Measurements from ENCODE around the gene CEP290.

Gene CEP290

GRCh38 chr12:88141774-88142609, at the start of gene CEP290, which contains the start of gene TMTC3:
CEP290 (minus strand) TSS chr12:88142088; CDS start chr12:88141307, 781 bp downstream.
TMTC3 (plus strand) TSS chr12:88142307; CDS start chr12:88148316, 6,009 bp downstream.
- peak; percentile 94 for DNase-seq

DNA sequence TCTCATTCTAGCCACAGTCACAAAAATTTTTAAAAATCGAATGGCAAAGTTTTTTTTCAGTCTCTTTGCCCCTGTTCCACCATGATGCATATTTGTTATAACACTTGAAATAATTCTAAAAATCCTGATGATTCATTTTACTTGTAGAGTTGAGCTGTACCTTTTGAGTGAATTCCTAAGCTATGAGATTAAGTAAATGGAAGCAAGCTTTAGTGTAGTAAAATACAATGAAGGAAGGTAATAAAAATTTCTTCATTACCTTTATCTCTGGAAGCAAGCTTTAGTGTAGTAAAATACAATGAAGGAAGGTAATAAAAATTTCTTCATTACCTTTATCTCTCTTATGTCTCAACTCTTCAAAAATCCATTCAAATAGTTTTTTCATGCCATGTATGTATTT, 46.3 kb upstream of the CEP290 start:
- no peak for DNase-seq

- no peak for DNase-seq
These were observed 45.7 kb upstream of the CEP290 start for GRCh38 chr12:88187571-88187970.

DNA sequence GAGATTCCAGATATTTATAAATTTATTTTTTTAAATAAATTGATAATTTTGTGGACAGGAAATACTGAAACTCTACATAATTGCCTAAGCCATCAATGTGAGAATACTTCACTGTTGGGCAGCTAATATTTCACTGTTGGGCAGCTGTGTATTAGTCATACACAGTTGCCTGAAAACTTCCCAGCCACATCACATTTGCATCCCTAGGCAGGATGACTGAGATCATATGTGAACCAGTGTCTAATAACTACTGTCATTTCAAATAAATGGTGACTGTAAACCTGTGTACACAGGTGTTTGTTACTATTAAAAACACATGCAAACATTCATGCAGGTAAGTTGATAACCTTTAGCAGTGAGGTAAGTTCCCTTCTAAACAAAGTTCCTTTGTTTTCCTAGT, 44.1 kb upstream of the CEP290 start:
- DNase-seq = no peak

GRCh38 chr12:88185279-88185678, 43.4 kb upstream of the CEP290 start:
- DNase-seq = no peak

- no peak for DNase-seq
These were observed 42.3 kb upstream of the CEP290 start for GRCh38 chr12:88184196-88184595.

GRCh38 chr12:88182416-88182815, 40.5 kb upstream of the CEP290 start:
- DNase-seq = no peak

GRCh38 chr12:88181881-88182280, 40.0 kb upstream of the CEP290 start:
- no peak for DNase-seq

DNA sequence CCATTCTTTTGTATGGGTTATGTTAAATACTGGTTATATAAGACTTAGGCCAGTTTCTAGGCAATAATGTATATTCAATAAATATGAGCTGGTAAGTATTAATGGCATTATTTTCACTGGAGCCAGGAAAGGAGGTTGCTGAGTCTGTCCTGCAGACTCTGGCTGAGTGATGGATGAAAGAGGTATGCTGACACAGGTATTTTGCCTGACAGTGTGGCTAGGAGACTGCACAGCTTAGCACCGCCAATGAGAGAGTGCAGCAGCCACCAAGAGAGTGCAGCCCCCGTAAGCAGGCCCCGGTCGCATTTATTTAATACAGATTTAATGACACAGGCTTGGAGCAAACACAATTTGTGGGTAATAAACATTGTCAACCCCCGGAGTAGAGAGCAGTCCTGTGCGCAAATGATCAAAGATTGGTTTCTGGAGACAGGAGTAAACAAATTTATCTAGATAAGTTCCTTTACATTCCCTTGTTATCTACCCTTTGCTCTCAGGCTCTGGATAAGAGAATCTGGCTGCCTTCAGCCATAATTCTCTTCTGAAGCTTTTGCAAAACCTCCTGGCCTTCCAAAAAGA, 37.6 kb upstream of the CEP290 start:
- DNase-seq = no peak

DNA sequence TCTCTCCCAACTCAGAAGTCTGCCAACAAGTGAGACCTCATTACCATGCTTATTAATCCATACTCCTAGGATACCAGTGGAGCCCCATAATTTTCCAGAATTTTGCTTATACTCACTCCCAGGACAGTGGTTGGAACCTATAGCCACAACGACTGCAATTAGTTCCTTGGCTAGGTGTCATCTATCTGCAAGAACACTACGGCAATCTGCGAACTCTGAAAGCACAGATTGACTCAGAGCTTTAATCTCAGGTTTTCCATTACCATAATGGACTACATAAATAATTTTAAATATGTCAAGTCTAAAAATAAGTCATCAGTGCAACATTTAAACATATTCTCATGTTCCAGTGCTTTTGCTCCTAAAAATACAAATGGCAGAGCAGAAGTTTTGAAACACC, 33.7 kb upstream of the CEP290 start:
- DNase-seq = no peak

- DNase-seq = no peak
These were observed 31.0 kb upstream of the CEP290 start for GRCh38 chr12:88172844-88173407.

- no peak for DNase-seq
These were observed 25.5 kb upstream of the CEP290 start for GRCh38 chr12:88167384-88167783.

GRCh38 chr12:88166179-88166578, 24.3 kb upstream of the CEP290 start:
- DNase-seq = no peak

- no peak for DNase-seq
These were observed 21.5 kb upstream of the CEP290 start for GRCh38 chr12:88163371-88163770.

DNA sequence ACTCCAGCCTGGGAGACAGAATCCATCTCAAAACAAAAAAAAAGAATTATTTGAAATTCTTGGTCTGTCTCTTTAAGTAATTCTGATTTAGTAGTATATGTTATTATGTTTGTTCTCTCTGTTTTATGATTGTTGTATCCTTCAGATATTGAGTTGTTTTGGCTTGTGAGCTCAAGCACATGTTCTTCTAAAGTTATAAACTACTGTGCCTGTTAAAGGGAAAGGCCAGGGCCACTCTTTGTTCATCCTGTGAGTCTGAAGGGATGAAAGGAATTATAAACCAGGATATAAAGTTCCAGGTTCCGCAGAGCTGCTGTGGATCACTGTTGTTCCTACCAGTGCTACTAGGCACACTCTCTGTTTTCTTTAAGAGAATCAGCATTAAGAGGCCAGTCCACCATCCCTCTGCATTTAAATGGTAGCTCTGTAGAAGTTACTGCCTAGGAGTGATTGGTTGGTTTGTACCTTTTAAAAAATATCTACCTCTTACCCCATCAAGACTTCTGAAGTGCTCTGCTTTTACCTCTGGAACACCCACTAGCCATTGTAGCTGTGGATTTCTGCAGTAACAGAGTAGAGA, 14.3 kb upstream of the CEP290 start:
- DNase-seq = no peak

- DNase-seq = no peak
These were observed 12.1 kb upstream of the CEP290 start for GRCh38 chr12:88153959-88154358.

DNA sequence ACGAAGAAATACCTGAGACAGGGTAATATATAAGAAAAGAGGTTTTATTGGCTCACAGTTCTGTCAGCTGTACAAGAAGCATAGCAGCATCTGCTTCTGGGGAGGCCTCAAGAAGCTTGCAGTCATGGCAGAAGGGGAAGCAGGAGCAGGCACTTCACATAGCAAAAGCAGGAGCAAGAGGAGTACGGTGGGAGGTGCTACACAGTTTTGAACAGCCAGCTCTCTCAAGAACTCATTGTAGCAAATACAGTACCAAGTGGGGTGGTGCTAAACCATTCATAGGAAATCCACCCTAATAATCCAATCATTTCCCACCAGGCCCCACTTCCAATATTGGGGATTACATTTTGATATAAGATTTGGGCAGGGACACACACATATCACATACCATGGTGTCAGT, 8.2 kb upstream of the CEP290 start:
- no peak for DNase-seq

DNA sequence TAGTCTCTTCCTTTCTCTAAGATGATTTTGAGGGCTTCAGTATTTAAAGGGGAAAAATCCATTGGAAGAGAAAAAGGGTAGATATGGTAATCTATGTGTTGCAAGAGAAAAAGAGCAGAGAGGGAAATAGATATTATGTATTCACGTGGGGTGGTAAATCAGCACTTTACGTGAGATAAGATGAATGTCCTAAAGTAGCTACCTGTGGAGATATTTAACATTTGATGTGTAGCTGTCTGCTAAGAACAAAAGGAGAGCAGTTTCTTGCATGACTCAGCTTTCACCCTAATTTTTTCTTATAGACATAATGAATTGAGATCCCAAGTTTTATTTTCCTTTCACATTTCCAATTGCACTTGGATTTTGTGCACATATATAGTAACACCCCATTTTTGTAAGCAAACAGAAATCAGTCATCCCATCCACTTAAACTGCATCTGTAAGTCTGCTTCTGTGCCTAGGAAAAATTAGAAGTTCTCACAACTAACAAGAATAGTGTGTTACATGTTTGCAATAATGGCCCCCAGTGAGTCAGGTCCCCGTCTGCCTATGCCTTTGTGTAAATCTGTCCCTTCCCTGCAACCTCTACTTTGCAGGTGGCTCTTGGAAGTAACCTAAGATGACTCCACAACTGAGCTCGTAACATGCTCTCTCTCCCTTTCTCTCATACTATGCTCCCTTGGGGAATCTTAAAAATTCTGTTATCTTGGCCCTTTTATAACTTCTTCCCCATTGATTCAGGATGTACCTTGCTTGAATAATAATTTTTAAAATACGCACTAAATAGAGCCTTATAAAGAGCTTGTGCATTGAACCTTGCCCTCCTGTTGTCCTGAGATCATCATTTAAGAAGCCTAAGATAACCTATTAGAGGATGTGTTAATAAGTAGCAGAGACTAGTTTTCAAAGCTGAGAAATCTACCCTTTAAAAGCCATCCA, 3.9 kb upstream of the CEP290 start:
- no peak for DNase-seq

DNA sequence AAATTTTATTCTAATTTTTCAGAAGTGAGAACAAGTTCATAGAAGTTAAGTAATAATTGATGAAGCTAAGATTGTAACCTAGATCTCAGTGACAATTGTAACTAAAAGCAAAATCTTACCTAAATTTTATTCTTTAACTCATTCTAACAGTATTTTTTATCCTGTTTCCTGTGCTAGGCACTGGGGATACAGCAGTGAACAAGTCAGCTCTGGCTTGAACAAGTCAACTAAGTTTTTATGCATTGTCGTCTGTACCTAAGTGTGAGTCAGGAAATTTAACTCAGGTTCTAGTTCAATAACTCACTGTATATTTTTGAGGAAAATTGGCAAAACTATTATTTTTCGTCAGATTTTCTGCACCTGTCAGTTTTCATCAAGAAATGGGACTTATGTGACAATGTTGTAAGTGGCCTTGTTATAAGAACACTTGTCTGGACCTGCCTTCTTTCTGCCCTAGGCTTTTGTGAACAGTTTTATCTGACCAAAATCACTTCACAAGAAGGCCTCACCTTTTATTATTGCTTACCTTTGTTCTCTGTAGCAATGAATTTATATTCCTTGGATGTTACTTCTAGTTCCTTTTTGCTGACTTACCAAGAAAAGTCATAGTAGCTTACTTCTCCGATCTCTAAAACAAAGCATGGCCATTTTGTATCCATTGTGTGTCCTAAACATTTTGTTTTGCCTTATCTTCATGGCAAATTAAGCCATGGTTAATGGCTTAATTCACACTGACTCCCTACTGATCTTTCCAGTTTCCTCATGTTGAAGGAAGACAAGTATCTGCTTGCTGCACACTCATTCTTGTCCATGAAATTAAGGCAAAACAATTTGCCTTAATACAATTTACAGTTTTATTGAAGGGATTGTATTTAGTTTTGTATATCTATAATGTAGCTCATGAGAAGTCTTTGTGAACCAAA, 2.9 kb upstream of the CEP290 start:
- DNase-seq = no peak

DNA sequence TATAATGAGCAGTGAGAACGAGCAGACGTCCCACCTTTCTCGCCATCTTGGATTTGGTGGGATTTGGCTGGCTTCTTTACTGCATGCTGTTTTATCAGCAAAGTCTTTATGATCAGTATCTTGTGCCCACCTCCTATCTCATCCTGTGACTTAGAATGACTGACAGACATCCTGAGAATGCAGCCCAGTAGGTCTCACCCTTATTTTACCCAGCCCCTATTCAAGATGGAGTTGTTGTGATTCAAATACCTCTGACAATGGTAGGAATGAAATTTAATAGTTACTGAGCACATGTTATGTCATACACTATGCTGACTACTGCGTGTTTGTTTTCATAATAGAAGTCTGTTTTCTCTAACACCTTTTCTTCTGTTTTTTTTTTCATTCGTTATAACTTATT, 2.1 kb upstream of the CEP290 start:
- no peak for DNase-seq

DNA sequence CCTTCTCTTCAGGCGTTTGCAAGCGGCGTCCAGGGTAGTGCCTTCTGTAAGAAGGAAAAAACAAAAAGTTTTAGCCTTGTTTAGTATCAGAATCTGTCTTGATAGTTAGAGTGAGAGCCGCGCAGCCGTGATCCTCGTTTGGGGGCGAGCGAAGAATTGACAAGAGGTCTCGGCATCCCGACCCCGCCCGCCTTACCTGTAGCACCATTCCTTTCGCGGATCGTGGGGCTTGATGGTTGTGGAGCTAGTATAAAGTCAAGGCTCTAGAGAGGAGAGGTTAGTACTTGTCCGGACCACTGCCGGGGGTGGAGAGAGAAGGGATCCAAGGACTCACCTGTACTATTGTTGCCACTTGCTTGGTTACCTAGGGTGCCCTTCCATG, 713 bp upstream of the CEP290 start:
- peak; percentile 29 for DNase-seq

DNA sequence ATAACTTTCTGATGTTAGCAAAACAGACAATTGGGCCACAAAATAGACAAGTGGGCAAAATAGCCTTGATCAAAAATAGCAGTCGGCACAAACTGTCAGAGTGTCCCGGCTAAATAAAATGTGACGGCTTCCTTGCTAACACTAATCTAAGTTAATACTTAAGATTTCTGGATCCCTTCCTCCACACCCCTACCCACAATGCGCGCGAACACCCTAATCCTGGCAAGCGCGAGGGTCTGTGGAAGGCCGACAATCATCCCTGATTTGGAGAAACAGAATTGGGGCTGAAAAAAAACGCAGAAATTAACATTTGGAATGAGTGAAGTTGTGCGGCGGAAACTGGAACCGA, 489 bp downstream of the CEP290 start:
- no peak for DNase-seq
